Liver (tissue), 9 donors: ENCODE results near the gene UBA3. TPM values are rescaled to one million over a fixed set of nuclear protein-coding genes. Genes with fewer than 3 reads are reported as not detected.

Experiments used
- DNase-seq: peaks from one replicate; pipeline ENCODE4 v3.0.0-alpha.2; 2017; ENCODE audit warnings: low spot score
- H3K27ac ChIP-seq, 2 donors: one replicate each; pipeline ENCODE4 v1.7.0; 2013; ENCODE audit warnings: inconsistent platforms in 2 of 2, low read length in 2 of 2, control low read depth in 1 of 2, low read depth in 1 of 2, mild to moderate bottlenecking in 1 of 2
- H3K27me3 ChIP-seq, 4 donors: one replicate each; pipeline versions ENCODE4 v1.6.1 to v1.7.0; 2013; ENCODE audit warnings: low read length in 3 of 4, inconsistent platforms in 1 of 4, mild to moderate bottlenecking in 1 of 4, moderate library complexity in 1 of 4; ENCODE audit not compliant: control insufficient read depth in 4 of 4, insufficient read depth in 4 of 4
- H3K36me3 ChIP-seq, 4 donors: one replicate each; pipeline versions ENCODE4 v1.6.1 to v1.7.0; 2013; ENCODE audit warnings: low read length in 3 of 4, mild to moderate bottlenecking in 3 of 4, low read depth in 1 of 4, moderate library complexity in 1 of 4; ENCODE audit not compliant: control insufficient read depth in 4 of 4, insufficient read depth in 3 of 4
- H3K4me1 ChIP-seq, 4 donors: one replicate each; pipeline versions ENCODE4 v1.6.1 to v1.7.0; 2013; ENCODE audit warnings: low read length in 3 of 4, mild to moderate bottlenecking in 3 of 4, moderate library complexity in 1 of 4; ENCODE audit not compliant: control insufficient read depth in 4 of 4, insufficient read depth in 4 of 4
- H3K4me3 ChIP-seq, 3 donors: one replicate each; pipeline versions ENCODE4 v1.6.1 to v1.7.0; 2013; ENCODE audit warnings: low read length in 3 of 3, control low read depth in 1 of 3, low read depth in 1 of 3, mild to moderate bottlenecking in 1 of 3
- H3K9ac ChIP-seq, 2 donors: one replicate each; pipeline ENCODE4 v1.7.0; 2013; ENCODE audit warnings: low read length in 2 of 2, mild to moderate bottlenecking in 2 of 2, moderate library complexity in 2 of 2, control low read depth in 1 of 2, low read depth in 1 of 2
- H3K9me3 ChIP-seq, 4 donors: one replicate each; pipeline versions ENCODE4 v1.6.1 to v1.7.0; 2013; ENCODE audit warnings: low read length in 3 of 4; ENCODE audit not compliant: control insufficient read depth in 4 of 4
- ATF3 ChIP-seq: IDR thresholded peaks from 2 replicates; pipeline ENCODE4 v1.6.1; 2016; ENCODE audit warnings: antibody characterized with exemption
- CTCF ChIP-seq: fragments of 150-350 bp; IDR thresholded peaks from 2 replicates; pipeline ENCODE4 v1.5.1; 2017; ENCODE audit warnings: improper control_type of control experiment, low read depth, low read length; ENCODE audit not compliant: missing input control
- EGR1 ChIP-seq, 2 donors: IDR thresholded peaks; 2 replicates each; pipeline ENCODE4 v1.6.1; 2016 to 2018; ENCODE audit warnings: antibody characterized with exemption in 2 of 2, low read depth in 2 of 2
- FOXA1 ChIP-seq: IDR thresholded peaks from 2 replicates; pipeline ENCODE4 v1.6.1; 2016; ENCODE audit warnings: antibody characterized with exemption
- FOXA2 ChIP-seq: IDR thresholded peaks from 2 replicates; pipeline ENCODE4 v1.6.1; 2016; ENCODE audit warnings: antibody characterized with exemption
- GABPA ChIP-seq, 2 donors: IDR thresholded peaks in 1 of 2; conservative IDR thresholded peaks in 1 of 2; 2 replicates each; pipeline ENCODE4 v1.6.1; 2016; ENCODE audit warnings: antibody characterized with exemption in 2 of 2, mild to moderate bottlenecking in 1 of 2, moderate library complexity in 1 of 2
- HNF4A ChIP-seq, 2 donors: conservative IDR thresholded peaks; 2 replicates each; pipeline ENCODE4 v1.6.1; 2016; ENCODE audit warnings: antibody characterized with exemption in 2 of 2, mild to moderate bottlenecking in 2 of 2
- HNF4G ChIP-seq: IDR thresholded peaks from 2 replicates; pipeline ENCODE4 v1.6.1; 2016; ENCODE audit warnings: antibody characterized with exemption
- JUND ChIP-seq, 2 donors: IDR thresholded peaks; 2 replicates each; pipeline ENCODE4 v1.6.1; 2016; ENCODE audit warnings: antibody characterized with exemption in 2 of 2
- MAX ChIP-seq: IDR thresholded peaks from 2 replicates; pipeline ENCODE4 v1.6.1; 2016; ENCODE audit warnings: antibody characterized with exemption
- NR2F2 ChIP-seq: IDR thresholded peaks from 2 replicates; pipeline ENCODE4 v1.6.1; 2016; ENCODE audit warnings: antibody characterized with exemption
- RAD21 ChIP-seq, 2 donors: IDR thresholded peaks; 2 replicates each; pipeline ENCODE4 v1.6.1; 2016; ENCODE audit warnings: antibody characterized with exemption in 2 of 2, mild to moderate bottlenecking in 2 of 2
- REST ChIP-seq: IDR thresholded peaks from 2 replicates; pipeline ENCODE4 v1.6.1; 2016; ENCODE audit warnings: antibody characterized with exemption, mild to moderate bottlenecking
- RXRA ChIP-seq, 2 donors: IDR thresholded peaks; 2 replicates each; pipeline ENCODE4 v1.6.1; 2017 to 2018; ENCODE audit warnings: antibody characterized with exemption in 2 of 2, mild to moderate bottlenecking in 1 of 2
- SP1 ChIP-seq: IDR thresholded peaks from 2 replicates; pipeline ENCODE4 v1.6.1; 2018; ENCODE audit warnings: antibody characterized with exemption, mild to moderate bottlenecking
- TAF1 ChIP-seq: conservative IDR thresholded peaks from 2 replicates; pipeline ENCODE4 v1.6.1; 2016; ENCODE audit warnings: antibody characterized with exemption, mild to moderate bottlenecking
- YY1 ChIP-seq: IDR thresholded peaks from 2 replicates; pipeline ENCODE4 v1.6.1; 2016; ENCODE audit warnings: antibody characterized with exemption, mild to moderate bottlenecking
- ZBTB33 ChIP-seq: IDR thresholded peaks from 2 replicates; pipeline ENCODE4 v1.6.1; 2016; ENCODE audit warnings: antibody characterized with exemption
- WGBS: extraction: QIAGEN DNeasy Blood & Tissue Kit; methylation state at CpG from one replicate; pipeline ENCODE4 v1.1.7; 2013; 5-methylcytosine and 5-hydroxymethylcytosine counted together
- polyA plus RNA-seq, 2 donors: library from polyadenylated mRNA; stranded (reverse) in 1 of 2; unstranded in 1 of 2; fragments of 200-250 nt in 1 of 2; fragments of >200 nt in 1 of 2; fragmentation: Nextera tagmentation in 1 of 2; extraction: Ambion mirVana in 1 of 2; gene quantifications; one replicate each; pipeline versions ENCODE4 v1.2.1 to v1.2.3, GENCODE V29; 2013 to 2015
- total RNA-seq, 2 donors: library from RNA; depleted of rRNA; stranded (reverse); fragments of >200 nt; gene quantifications; one replicate each; pipeline ENCODE4 v1.2.3, GENCODE V29; 2014
- donor health status: healthy.
- donor health status: healthy.
- donor health status: healthy.
- donor health status: healthy.
- donor health status: healthy.

UBA3 gene
- total and polyA plus RNA-seq, 4 donors = 13.1 to 34.4 (median 26.4) TPM

GRCh38 chr3:69058180-69058946 is 21.8 kb downstream of the UBA3 start:
- no peak for DNase-seq
- 81% methylated on average over 3 of the region's 3 CpGs for WGBS
- Histone ChIP-seq H3K36me3 (peaks cover 5 to 52% (median 33%) of the 10 kb centered on the region in 4 donors), H3K27me3 (no peaks in the 10 kb centered on the region), H3K9ac (no peak overlapping the region), H3K4me1 (no peaks in the 10 kb centered on the region), H3K4me3 (no peak overlapping the region), H3K27ac (no peak overlapping the region), H3K9me3 (no peaks in the 10 kb centered on the region)
- TF ChIP-seq HNF4G = no peak
- no peak for TF ChIP-seq EGR1 (IDR thresholded peaks at IDR 0.05; ENCODE audit: low read depth in 2 of 2)
- TF ChIP-seq NR2F2 = no peak
- no peak for TF ChIP-seq HNF4A (conservative IDR thresholded peaks at IDR 0.05)
- no peak for TF ChIP-seq CTCF
- no peak for TF ChIP-seq FOXA1
- no peak for TF ChIP-seq RXRA (IDR thresholded peaks at IDR 0.05)
- TF ChIP-seq SP1 = no peak
- no peak for TF ChIP-seq JUND (IDR thresholded peaks at IDR 0.05)
- no peak for TF ChIP-seq MAX
- no peak for TF ChIP-seq ZBTB33
- no peak for TF ChIP-seq FOXA2
- no peak for TF ChIP-seq REST
- no peak for TF ChIP-seq RAD21 (IDR thresholded peaks at IDR 0.05)
- TF ChIP-seq YY1 = no peak
- TF ChIP-seq TAF1 = no peak
- no peak for TF ChIP-seq GABPA (IDR thresholded peaks at IDR 0.05 in 1 of 2, conservative IDR thresholded peaks at IDR 0.05 in 1 of 2)
- no peak for TF ChIP-seq ATF3
